CD4-positive, alpha-beta T cell treated with Interleukin-4 for 4 hours (primary cell): ENCODE measurements around the gene MGP.

Experiments used
- DNase-seq: peaks from one replicate; pipeline ENCODE4 v3.0.0-alpha.2; 2020

The MGP gene

GRCh38 chr12:14885718-14886221 lies at the start of gene MGP:
Gene MGP, minus strand, starts transcription at chr12:14885854. Its CDS starts 63 bp downstream, at chr12:14885791.
- no peak for DNase-seq

GRCh38 chr12:14935031-14935430 lies 49.4 kb upstream of the MGP start:
- no peak for DNase-seq

GRCh38 chr12:14934511-14934910 lies 48.9 kb upstream of the MGP start:
- DNase-seq = no peak

- no peak for DNase-seq
Measured at GRCh38 chr12:14931791-14932560, 46.3 kb upstream of the MGP start.

GRCh38 chr12:14931359-14931758 lies 45.7 kb upstream of the MGP start:
- no peak for DNase-seq

- DNase-seq = no peak
Measured at GRCh38 chr12:14930299-14930698, 44.6 kb upstream of the MGP start.

- no peak for DNase-seq
Measured at GRCh38 chr12:14928931-14929330, 43.3 kb upstream of the MGP start.

GRCh38 chr12:14927267-14927666 lies 41.6 kb upstream of the MGP start:
- no peak for DNase-seq

- no peak for DNase-seq
Measured at GRCh38 chr12:14924541-14924940, 38.9 kb upstream of the MGP start.

GRCh38 chr12:14923944-14924343 lies 38.3 kb upstream of the MGP start:
- no peak for DNase-seq

- DNase-seq = no peak
Measured at GRCh38 chr12:14921218-14921617, 35.6 kb upstream of the MGP start.

GRCh38 chr12:14920475-14921126 lies 34.9 kb upstream of the MGP start:
- DNase-seq = peak; percentile 14

- DNase-seq = no peak
Measured at GRCh38 chr12:14919455-14919854, 33.8 kb upstream of the MGP start.

GRCh38 chr12:14915736-14916135 lies 30.1 kb upstream of the MGP start:
- no peak for DNase-seq

GRCh38 chr12:14913381-14913781 lies 27.7 kb upstream of the MGP start:
- no peak for DNase-seq

- DNase-seq = no peak
Measured at GRCh38 chr12:14911131-14911530, 25.5 kb upstream of the MGP start.

- peak; percentile 10 for DNase-seq
Measured at GRCh38 chr12:14910090-14910915, 24.6 kb upstream of the MGP start.

GRCh38 chr12:14907953-14908352 lies 22.3 kb upstream of the MGP start:
- DNase-seq = no peak

GRCh38 chr12:14906114-14906513 lies 20.5 kb upstream of the MGP start:
- no peak for DNase-seq

- DNase-seq = no peak
Measured at GRCh38 chr12:14905269-14906004, 19.8 kb upstream of the MGP start.

GRCh38 chr12:14904854-14905253 lies 19.2 kb upstream of the MGP start:
- no peak for DNase-seq

GRCh38 chr12:14903386-14904098 lies 17.9 kb upstream of the MGP start:
- no peak for DNase-seq
